IPS-18c (cell line): ENCODE data around the gene CDX2.

ENCODE experiments used
- H3K4me3 ChIP-seq: 2 replicates; pipeline ENCODE4 v1.7.0; 2013; ENCODE audit warnings: low read depth, mild to moderate bottlenecking, low read length, moderate library complexity; ENCODE audit not compliant: insufficient read depth
- H3K9me3 ChIP-seq: one replicate; pipeline ENCODE4 v1.6.1; 2013; ENCODE audit warnings: mild to moderate bottlenecking, low read length, moderate library complexity; ENCODE audit not compliant: control insufficient read depth, insufficient read depth

Gene CDX2

DNA sequence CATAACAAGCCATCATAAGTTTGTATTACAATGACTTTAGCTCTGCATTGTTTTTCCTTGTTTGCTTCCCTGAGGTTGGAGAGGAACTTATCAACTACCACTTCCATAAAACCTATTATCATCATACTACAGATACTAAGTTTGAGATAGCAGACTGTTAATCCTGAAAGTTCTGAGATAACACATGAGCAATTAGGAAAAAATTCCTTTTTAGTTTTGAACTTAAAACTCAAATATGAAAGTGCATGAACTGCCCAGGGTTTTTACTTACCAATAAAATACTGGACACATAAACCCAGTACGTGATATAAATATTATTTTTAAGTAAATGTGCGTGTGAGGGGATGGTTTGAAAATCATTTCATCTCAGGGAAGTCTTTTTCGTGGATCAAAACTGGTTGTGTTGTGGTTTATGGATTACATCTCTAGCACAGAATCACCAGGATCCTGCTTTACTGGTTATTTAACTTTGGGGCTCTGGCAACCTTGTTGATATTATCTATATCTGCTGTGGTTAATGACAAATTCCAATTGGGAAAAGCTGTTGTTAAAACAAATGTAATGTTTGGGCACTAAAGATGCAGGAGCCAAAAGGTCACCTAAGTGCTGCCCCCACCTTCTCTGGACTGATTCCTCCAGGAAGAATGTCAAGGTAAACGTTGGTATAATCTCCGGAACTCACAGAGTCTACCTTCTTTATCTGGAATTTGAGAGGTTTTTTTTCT is 12.4 kb downstream of the CDX2 start:
- no peak overlapping the region for H3K4me3 ChIP-seq
- no peaks in the 10 kb centered on the region for H3K9me3 ChIP-seq

GRCh38 chr13:27955014-27955591 is 14.0 kb downstream of the CDX2 start:
- H3K4me3 ChIP-seq: no peak overlapping the region; the same call in 1 of the 2 replicates
- H3K9me3 ChIP-seq: no peaks in the 10 kb centered on the region

DNA sequence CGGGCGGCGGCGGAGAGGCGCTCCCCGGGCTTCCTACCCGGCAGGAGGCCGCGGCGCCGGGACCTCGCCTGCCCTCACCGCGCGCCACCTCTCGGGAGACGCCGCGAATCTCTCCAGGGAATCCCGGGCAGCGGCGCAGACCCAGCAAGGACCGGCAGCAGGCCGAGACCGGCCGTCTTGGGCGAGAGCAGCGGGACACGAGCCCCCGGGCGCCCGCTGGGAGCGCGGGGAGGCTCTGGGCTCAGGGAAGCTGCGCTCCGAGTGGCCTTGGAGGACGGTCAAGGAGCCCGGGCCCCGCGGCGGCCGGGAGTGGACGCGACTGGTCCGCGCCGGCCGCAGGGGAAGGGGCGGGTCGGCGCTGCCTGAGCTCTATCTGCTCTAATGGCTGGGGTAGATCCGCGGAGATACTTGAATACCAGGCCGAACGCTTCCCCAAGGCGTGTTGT is 14.7 kb downstream of the CDX2 start:
- Histone ChIP-seq H3K9me3 (no peaks in the 10 kb centered on the region), H3K4me3 (peak overlapping the region; percentile 46; the same call in 1 of the 2 replicates)

DNA sequence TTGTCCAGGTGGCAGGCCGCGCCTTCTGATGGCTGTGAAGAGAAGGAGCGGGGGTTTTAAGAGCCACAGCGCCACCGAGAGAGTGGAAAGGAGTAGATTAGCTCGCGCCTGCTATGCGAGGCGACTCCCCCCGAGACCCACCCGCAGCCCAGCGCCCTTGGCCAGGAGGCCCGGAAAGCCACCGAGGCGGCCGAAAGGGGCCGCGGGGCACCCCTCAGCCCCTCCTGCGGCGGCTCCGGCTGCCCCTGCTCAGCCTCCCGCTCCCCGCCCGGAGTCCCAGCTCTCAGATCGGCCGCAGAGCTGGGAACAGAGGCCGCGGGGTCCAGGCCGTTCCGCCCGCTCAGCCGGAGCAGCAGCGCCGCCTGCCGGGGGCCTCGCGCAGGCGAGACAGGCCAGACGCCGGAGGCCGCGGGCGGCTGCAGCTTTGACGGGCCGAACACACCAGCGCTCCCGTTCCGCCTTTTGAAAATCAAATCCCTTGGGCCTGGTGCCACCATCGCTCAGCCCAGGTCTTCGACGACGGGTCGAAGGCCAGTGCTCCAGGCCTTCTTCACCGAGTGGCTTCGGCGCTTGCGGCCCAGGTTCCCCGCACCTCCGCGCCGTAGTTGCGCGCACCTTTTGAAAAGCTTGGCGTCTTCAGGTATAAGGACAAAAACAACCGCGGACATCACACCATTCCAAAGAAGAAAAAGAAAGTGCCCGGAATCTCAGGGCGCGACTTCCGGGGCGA is 15.3 kb downstream of the CDX2 start:
- H3K4me3 ChIP-seq: peak overlapping the region; percentile 46; the same call in 1 of the 2 replicates

DNA sequence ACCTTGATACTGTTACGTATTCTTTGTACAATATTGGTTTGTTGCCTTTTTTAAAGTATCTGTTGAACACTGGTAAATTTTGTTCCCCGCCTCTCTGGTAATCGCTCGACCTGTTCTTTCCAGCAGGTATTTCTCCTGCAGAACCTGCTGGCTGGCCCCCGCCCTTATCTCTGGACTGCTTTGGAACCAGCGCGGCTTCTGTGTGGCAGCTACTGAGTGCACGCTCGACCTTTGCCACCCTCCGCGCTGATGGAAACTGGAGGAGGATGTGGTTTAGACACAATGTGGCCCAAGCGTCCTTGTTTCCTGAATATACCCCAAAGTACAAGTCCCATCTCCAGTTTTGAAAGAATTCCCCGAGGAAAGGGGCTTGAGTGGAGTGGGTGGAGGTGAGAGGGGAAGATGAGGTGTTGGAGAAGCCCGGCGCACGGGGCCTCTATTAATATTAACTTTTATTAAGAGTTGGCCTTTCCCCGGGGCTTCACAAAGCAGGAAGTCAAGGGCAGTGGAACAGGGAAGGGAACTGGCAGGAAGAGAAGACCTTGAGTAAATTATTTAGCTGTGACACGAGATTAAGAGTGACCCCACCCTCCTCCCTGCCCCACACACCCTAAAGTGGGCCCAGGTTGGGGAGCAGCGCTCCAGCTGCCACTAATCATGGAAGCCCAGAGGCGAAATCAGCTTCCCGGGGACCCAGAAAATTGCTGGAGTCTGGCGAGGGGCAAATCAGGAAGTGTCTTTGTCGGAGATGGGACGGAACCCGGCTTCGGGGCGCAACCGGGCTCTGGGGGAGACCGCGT is 16.0 kb downstream of the CDX2 start:
- Histone ChIP-seq H3K9me3 (no peaks in the 10 kb centered on the region), H3K4me3 (peak overlapping the region; percentile 34; the same call in 1 of the 2 replicates)

More for the DNA sequence above, 15.3 kb downstream of the CDX2 start:
- H3K9me3 ChIP-seq: no peaks in the 10 kb centered on the region

- no peak overlapping the region for H3K4me3 ChIP-seq
- H3K9me3 ChIP-seq: no peaks in the 10 kb centered on the region
Observed at GRCh38 chr13:27942972-27943371, 26.1 kb downstream of the CDX2 start.

DNA sequence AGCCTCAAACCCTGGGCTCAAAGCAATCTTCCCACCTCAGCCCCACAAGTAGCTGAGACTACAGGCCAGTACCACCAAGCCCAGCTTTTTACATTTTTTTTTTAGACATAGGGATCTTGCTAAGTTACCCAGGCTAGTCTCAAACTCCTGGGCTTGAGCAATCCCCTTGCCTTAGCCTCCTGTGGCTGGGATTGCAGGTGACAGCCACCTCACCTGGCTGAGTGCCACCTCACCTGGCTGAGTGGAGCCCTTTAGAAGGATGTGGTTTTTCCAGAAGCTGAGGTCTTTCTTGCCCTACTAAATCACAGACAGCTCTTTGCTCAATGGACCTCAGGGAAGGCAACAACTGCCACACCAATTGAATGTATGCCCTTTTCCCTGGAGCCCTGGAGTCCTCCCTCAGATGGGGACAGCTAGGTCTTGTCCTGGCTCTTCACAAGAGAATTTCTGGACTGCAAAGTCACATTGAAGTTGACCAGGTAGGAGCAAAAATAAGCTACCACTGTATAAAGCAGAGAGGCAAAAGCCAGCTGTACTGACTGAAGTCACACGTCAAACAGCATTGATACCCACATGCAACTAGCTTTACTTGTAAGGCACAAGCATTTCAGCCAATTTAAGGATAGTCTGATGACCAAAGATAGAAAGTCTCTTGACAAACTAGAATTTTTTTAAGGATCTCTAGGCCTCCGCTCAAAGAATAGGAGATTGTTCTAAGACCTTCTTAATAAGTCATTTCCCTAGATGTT is 35.4 kb downstream of the CDX2 start:
- H3K4me3 ChIP-seq: no peak overlapping the region
- H3K9me3 ChIP-seq: no peaks in the 10 kb centered on the region

DNA sequence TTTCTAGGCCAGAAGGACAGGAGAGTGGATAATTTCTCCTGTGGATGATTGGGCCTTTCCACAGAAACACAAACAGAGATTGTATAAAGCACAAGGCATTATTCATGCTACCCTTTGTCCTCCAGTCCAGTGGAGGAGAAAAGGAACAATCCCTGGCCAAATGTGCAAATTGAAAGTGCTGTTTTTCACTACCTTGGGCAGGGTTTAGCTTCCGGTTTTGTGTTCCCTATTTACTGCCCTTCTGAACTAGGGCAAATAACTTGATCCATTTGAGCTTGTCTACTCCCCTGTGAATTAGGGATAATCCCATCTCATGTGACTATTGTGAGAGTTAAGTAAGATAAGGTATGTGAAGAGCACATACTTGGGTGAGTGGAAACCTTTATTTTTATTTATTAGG is 36.0 kb downstream of the CDX2 start:
- H3K4me3 ChIP-seq: no peak overlapping the region
- no peaks in the 10 kb centered on the region for H3K9me3 ChIP-seq

DNA sequence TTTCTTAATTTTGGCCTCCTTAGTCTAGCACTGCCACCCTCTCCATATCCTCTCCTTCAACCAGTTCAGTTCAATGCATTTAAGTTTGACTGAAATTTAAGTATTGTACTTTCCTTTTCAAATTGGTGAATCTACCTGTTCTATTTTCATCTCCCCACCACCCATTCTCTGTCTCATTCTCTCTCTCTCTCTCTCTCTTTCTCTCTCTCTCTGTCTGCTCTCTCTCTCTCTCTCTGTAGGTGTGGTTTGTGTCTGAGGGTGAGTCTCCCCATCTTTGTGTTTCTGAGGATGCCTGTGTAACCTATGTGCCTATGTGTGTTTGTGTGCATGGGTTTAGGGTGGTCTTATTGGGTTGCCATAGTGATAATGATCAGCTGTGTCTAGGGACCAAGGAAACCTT is 39.2 kb downstream of the CDX2 start:
- Histone ChIP-seq H3K9me3 (peaks cover 4% of the 10 kb centered on the region), H3K4me3 (no peak overlapping the region)

DNA sequence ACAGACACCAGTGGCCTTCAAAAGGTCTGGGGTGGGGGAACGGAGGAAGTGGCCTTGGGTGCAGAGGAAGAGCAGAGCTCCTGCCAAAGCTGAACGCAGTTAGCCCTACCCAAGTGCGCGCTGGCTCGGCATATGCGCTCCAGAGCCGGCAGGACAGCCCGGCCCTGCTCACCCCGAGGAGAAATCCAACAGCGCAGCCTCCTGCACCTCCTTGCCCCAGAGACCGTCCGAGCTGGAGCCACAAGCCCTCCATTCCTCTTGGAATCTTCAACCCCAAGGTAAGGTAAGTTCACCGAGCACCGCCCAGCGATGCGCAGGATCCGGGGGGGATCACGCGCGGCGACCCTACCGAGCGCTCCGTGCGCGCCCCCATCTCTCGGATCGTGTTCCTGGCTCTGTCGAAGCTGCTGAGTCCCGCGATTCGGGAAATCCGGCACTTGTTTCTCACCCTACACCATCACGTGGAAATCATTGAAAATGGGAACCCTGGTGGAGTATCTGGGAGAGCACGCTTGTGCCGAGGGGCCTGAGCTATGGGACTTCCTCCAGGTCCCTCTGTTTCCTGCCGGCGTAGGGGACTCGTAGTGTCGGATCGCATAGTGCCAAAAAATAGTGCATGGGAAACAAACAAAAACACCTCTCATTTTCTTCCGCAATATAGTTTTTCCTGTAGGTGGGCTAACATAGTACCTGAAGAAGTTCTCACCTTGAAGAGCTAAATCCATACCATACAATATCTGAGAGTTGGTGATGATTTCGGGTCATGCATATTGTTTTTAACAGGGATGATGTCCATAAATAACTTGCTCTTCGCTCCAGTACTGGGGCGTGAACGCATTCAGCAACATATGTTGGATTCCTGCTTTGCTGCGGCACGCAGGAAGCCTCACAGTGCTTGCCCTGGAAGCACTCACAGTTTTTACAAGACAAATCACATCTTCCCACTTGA is 40.0 kb downstream of the CDX2 start:
- Histone ChIP-seq H3K9me3 (peaks cover 6% of the 10 kb centered on the region), H3K4me3 (no peak overlapping the region)

DNA sequence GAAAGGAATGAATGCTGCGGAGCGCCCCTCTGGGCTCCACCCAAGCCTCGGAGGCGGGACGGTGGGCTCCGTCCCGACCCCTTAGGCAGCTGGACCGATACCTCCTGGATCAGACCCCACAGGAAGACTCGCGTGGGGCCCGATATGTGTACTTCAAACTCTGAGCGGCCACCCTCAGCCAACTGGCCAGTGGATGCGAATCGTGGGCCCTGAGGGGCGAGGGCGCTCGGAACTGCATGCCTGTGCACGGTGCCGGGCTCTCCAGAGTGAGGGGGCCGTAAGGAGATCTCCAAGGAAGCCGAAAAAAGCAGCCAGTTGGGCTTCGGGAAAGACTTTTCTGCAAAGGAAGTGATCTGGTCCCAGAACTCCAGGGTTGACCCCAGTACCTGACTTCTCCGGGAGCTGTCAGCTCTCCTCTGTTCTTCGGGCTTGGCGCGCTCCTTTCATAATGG is 40.7 kb downstream of the CDX2 start:
- peaks cover 6% of the 10 kb centered on the region for H3K9me3 ChIP-seq

DNA sequence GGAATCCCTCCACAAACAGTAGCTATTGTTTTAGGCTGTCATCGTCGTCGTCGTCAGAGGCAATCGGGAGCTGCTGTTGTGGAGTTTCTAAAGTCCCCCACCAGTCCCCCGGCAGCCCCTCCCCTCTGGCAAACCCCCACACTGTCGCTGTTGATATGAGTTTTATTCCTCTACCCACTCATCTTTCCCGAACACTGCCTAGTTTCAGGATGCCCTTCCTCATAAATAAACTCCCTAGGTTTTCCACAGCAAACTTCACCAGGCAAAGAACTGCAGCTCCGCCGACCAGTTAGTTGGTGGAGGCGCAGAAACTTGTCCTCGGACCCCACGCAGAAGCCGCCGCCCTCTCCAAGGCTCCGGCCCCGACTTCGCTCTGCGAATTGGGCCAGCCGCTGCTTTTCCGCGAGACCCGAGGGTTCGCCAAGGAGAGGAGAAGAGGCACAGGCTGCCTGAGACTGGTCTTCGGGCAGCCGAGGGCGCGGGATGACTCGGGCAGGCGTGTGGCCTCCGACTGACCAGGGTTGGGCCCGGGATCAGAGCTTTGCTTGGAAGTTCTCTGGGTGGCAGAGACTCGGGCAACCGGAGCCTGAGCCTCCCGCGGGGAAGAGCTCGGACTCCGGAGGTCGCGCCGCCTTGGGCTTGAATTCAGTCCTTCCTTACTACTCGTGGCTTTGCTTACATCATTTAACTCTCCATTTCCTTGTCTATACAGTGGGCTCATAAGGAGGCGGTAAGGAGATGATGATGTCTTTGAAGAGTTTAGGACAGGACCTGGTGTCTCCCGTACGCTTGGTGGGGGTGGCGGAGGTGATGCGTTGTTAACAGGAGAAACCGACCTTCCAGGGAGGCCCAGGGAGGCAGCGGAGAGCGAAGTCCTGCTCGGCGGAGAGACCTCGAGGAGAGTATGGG is 41.4 kb downstream of the CDX2 start:
- H3K4me3 ChIP-seq: no peak overlapping the region
- peaks cover 6% of the 10 kb centered on the region for H3K9me3 ChIP-seq

More for the DNA sequence above, 40.7 kb downstream of the CDX2 start:
- no peak overlapping the region for H3K4me3 ChIP-seq

GRCh38 chr13:27926644-27927434 is 42.3 kb downstream of the CDX2 start:
- Histone ChIP-seq H3K9me3 (peaks cover 6% of the 10 kb centered on the region), H3K4me3 (no peak overlapping the region)
